Spleen (tissue), 7 donors: ENCODE data around the gene RFPL1.

Experiments used
- POLR2A ChIP-seq, 3 donors: fragments of 450-650 bp; IDR thresholded peaks; one replicate each; pipeline ENCODE4 v1.5.1; 2017; ENCODE audit warnings: antibody characterized with exemption in 3 of 3, mild to moderate bottlenecking in 1 of 3
- POLR2AphosphoS5 ChIP-seq, 3 donors: sonication (generic); formaldehyde crosslinking; IDR thresholded peaks; one replicate each; pipeline ENCODE4 v1.5.1; 2017; ENCODE audit warnings: antibody characterized with exemption in 3 of 3
- TF ChIP-seq, protein P1 (sequence below), 11 experiments: fragments of 200-600 bp in 7 of 11; fragments of 450-650 bp in 4 of 11; sonication (generic) in 4 of 11; IDR thresholded peaks in 8 of 11; conservative IDR thresholded peaks in 3 of 11; 1 replicate in 7 of 11; 2 replicates in 4 of 11; pipeline versions ENCODE4 v1.4.0 to v1.8.0; 2016 to 2021; ENCODE audit warnings: antibody characterized with exemption in 11 of 11, inconsistent platforms in 4 of 11, mild to moderate bottlenecking in 1 of 11
- donor health status: DM: no; HTN: no; CAD: no; lungs with moderate emphysema.
- donor health status: DM: no; HTN: no; CAD: no.
- donor health status: DM: no; HTN: no; CAD: no.

DNA sequence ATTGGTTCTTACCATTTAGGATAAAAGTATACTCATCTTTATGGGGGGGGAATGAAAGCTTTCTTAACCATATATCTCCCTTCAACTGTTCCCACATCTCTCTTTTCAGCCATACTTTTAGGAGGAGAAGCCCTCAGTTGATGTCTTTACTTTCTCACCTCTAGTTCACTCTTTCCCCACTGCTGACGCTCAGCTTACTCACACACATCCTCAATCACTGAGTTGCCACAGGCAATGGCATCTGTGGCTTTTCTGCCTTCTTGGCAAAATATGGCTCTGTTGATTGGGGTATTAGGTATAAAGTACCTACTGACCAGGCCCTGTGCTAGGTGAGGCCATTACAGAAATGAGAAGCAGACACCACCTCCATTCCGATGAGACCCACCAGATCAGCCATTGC is 37.8 kb upstream of the RFPL1 start:
- TF ChIP-seq, protein P1, sequence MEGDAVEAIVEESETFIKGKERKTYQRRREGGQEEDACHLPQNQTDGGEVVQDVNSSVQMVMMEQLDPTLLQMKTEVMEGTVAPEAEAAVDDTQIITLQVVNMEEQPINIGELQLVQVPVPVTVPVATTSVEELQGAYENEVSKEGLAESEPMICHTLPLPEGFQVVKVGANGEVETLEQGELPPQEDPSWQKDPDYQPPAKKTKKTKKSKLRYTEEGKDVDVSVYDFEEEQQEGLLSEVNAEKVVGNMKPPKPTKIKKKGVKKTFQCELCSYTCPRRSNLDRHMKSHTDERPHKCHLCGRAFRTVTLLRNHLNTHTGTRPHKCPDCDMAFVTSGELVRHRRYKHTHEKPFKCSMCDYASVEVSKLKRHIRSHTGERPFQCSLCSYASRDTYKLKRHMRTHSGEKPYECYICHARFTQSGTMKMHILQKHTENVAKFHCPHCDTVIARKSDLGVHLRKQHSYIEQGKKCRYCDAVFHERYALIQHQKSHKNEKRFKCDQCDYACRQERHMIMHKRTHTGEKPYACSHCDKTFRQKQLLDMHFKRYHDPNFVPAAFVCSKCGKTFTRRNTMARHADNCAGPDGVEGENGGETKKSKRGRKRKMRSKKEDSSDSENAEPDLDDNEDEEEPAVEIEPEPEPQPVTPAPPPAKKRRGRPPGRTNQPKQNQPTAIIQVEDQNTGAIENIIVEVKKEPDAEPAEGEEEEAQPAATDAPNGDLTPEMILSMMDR (IDR thresholded peaks at IDR 0.05 in 8 of 11, conservative IDR thresholded peaks at IDR 0.05 in 3 of 11) = no peak
- TF ChIP-seq POLR2A (IDR thresholded peaks at IDR 0.05) (no peak), POLR2AphosphoS5 (IDR thresholded peaks at IDR 0.05) (no peak)
